ENCODE data around the gene ALK.

Gene ALK

GRCh38 chr2:29405707-29406106 lies 515.7 kb downstream of the ALK start:
- TF ChIP-seq FOXP2 (optimal IDR thresholded peaks at IDR 0.05; ENCODE audit: borderline replicate concordance, extremely low read depth, extremely low read length, insufficient read depth) (no peak), POLR2AphosphoS5 (IDR thresholded peaks at IDR 0.05; ENCODE audit: low read depth, low read length) (no peak), SIN3A (IDR thresholded peaks at IDR 0.05; ENCODE audit: borderline replicate concordance, insufficient read depth, low read length) (no peak), REST (IDR thresholded peaks at IDR 0.05; ENCODE audit: insufficient read depth in 1 of 2, low read depth in 2 of 2, low read length in 2 of 2) (no peak), TAF1 (IDR thresholded peaks at IDR 0.05; ENCODE audit: borderline replicate concordance, insufficient read depth, low read length) (no peak)

- TF ChIP-seq TAF1 (IDR thresholded peaks at IDR 0.05; ENCODE audit: borderline replicate concordance, insufficient read depth, low read length) (no peak), SIN3A (IDR thresholded peaks at IDR 0.05; ENCODE audit: borderline replicate concordance, insufficient read depth, low read length) (no peak), FOXP2 (optimal IDR thresholded peaks at IDR 0.05; ENCODE audit: borderline replicate concordance, extremely low read depth, extremely low read length, insufficient read depth) (no peak), POLR2AphosphoS5 (IDR thresholded peaks at IDR 0.05; ENCODE audit: low read depth, low read length) (no peak), REST (IDR thresholded peaks at IDR 0.05; ENCODE audit: insufficient read depth in 1 of 2, low read depth in 2 of 2, low read length in 2 of 2) (no peak)
Measured at GRCh38 chr2:29405266-29405665, 516.1 kb downstream of the ALK start.

- no peak for TF ChIP-seq TAF1 (IDR thresholded peaks at IDR 0.05; ENCODE audit: borderline replicate concordance, insufficient read depth, low read length)
- TF ChIP-seq POLR2AphosphoS5 (IDR thresholded peaks at IDR 0.05; ENCODE audit: low read depth, low read length), result no peak
- TF ChIP-seq SIN3A (IDR thresholded peaks at IDR 0.05; ENCODE audit: borderline replicate concordance, insufficient read depth, low read length), result no peak
- TF ChIP-seq FOXP2 (optimal IDR thresholded peaks at IDR 0.05; ENCODE audit: borderline replicate concordance, extremely low read depth, extremely low read length, insufficient read depth), result no peak
- no peak for TF ChIP-seq REST (IDR thresholded peaks at IDR 0.05; ENCODE audit: insufficient read depth in 1 of 2, low read depth in 2 of 2, low read length in 2 of 2)
Measured at GRCh38 chr2:29401994-29402393, 519.4 kb downstream of the ALK start.

GRCh38 chr2:29400930-29401653 lies 520.3 kb downstream of the ALK start:
- TF ChIP-seq FOXP2 (optimal IDR thresholded peaks at IDR 0.05; ENCODE audit: borderline replicate concordance, extremely low read depth, extremely low read length, insufficient read depth) (no peak), REST (IDR thresholded peaks at IDR 0.05; ENCODE audit: insufficient read depth in 1 of 2, low read depth in 2 of 2, low read length in 2 of 2) (no peak), POLR2AphosphoS5 (IDR thresholded peaks at IDR 0.05; ENCODE audit: low read depth, low read length) (no peak)
